ENCODE measurements around the gene LTBP1.
"Not testable (repeated sequence)": the region's sequence is repeated elsewhere in the genome, so short reads cannot be mapped to it uniquely, and the experiment has no call there.

The LTBP1 gene

GRCh38 chr2:33409417-33409955 lies 462.7 kb downstream of the LTBP1 start:
- DNase-seq (ENCODE audit: low read depth in 2 of 3, low spot score in 1 of 3), result no peak

DNA sequence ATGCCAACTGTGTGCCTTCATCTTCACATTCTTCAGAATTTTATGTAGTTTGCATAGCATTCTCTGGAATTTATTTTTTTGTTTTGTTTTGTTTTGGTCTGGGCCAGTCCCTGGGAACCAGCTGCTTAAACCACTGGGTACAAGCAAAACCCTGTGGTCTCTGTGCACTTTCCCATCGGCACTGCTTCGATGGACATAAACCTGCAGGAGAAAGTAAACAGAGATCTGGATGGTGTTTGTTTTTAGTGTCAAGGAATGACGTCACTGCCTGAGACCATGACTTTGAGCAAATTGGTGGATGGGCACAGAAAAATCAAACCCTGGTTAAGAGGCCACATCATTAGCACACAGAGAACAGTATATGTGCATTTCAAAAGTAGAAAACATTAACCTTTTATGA lies 465.0 kb downstream of the LTBP1 start:
- DNase-seq (ENCODE audit: low read depth in 2 of 3, low spot score in 1 of 3), result no peak

DNA sequence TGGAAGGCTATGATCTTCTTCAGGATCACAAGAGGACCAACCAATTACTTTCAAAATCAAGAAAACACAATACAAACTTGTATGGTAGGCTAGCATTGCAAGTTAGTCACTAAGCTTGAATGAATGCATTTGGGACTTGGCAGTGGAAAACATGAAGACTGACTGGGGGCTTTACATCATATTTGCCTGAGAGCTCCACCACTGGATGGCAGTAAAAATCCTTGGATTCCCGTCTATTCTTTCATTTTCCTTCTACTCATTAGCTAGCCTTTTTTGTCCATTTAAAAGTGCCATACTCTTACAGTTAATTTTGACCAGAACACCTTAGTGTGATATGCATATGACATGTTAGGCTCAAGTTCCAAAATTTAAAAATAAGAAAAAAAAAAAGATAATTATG lies 466.2 kb downstream of the LTBP1 start:
- DNase-seq (ENCODE audit: low read depth in 2 of 3, low spot score in 1 of 3), result no peak

GRCh38 chr2:33419581-33420200 lies 472.9 kb downstream of the LTBP1 start:
- DNase-seq (ENCODE audit: low read depth in 2 of 3, low spot score in 1 of 3), result no peak

DNA sequence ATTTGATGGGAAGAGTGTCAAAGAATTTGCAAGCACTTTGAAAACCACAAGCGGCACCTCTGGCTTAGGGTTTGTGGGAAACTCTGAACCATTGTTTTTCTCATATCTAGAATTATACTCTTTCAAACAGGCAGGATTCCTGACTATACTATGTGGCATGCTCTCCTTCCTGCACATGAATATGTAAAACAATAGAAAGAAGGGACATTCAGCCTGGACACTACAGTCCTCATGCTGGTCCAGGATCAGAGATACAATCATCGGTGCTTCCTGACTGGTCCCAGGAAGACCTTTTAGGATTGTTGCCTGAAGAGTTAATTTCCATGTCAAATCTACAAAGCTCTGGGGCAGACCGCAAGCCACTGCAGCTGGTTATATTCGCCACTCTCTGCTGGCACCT lies 474.0 kb downstream of the LTBP1 start:
- no peak for DNase-seq (ENCODE audit: low read depth in 2 of 3, low spot score in 1 of 3)

GRCh38 chr2:33421820-33422219 lies 475.1 kb downstream of the LTBP1 start:
- no peak for DNase-seq (ENCODE audit: low read depth in 2 of 3, low spot score in 1 of 3)

DNA sequence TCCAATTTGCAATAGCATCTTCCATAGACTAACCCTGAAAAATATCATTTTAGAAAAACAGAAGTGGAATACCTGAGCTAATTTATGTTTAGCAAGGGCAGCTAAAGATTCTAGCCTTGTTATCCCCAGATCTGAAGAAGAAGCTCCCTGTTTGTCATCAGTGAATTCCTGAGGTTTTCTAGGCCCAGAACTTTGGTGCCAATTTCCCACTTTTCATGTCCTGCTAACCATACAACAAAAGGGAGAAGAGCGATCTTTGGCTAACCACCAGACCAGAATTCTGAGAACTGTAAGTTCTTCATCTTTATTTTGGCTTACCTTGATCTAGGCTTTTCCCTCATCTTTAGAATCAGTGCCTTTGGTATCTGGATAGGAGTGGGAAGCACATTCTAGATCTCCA lies 478.4 kb downstream of the LTBP1 start:
- no peak for DNase-seq (ENCODE audit: low read depth in 2 of 3, low spot score in 1 of 3)

DNA sequence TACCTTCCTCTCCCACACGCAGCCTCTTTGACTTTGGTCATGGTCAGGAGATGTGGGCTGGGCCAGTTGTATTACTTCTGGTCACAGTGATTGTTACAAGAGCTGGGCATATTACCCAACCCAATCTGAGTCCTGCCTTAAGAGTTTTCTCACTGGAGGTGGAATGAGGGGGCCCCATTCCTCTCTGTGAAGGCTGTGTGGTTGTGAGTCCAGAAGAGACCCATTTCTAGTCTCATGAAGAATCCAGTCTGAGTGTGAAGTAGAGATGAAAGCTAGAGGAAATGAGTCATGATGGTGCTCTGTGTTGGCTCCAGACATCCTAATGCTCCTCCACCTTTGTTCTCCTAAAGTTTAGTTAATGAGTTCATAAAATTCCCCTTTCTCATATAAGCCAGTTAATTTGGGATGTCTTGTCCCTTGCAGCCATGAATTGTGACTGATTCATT lies 478.9 kb downstream of the LTBP1 start:
- no peak for DNase-seq (ENCODE audit: low read depth in 2 of 3, low spot score in 1 of 3)

DNA sequence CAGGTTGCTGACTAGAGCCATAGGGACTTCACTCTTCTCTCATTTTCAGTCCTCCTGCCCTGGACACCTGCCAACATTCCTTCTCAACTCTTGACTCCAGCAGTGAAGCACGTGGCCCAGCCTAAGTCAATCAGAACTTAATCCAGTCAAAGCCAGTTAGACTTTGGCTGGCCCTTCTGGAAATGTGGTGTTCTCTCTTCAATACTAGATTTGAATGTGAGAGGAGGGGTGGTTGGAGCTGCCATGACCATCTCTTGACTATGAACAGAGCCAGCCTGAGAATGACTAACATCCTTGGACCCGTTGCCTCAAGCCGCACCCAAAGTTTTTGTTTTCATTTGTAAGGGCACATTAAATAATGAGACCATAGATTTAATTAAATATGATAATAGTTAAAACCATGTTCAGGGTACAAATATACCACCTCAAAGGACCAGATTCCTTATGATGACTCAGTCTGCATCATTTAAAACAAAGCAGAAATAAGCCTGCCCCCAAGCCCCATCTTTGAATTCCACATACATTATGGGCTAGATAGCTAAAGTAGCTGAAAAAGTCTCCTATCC lies 480.0 kb downstream of the LTBP1 start:
- no peak for DNase-seq (ENCODE audit: low read depth in 2 of 3, low spot score in 1 of 3)

DNA sequence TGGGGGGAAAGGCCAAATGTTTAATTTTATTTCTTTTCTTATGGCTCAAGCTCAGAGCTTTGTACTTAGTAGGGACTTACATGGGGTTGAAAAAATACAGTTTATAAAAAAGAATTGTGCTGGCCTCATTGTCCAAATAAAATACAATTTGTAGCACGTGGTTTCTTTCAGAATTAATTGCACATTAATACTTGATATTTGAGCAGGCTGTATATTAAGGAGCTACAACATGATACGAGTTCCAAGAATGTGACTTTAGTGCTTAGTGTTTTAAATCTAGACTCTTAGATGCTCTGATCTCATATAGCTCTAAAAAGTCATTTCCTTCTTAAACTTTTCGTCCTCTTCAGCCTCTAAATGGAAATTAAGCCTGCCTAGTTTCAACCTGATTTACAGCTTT lies 483.3 kb downstream of the LTBP1 start:
- no peak for DNase-seq (ENCODE audit: low read depth in 2 of 3, low spot score in 1 of 3)

GRCh38 chr2:33430856-33431255 lies 484.1 kb downstream of the LTBP1 start:
- no peak for DNase-seq (ENCODE audit: low read depth in 2 of 3, low spot score in 1 of 3)

DNA sequence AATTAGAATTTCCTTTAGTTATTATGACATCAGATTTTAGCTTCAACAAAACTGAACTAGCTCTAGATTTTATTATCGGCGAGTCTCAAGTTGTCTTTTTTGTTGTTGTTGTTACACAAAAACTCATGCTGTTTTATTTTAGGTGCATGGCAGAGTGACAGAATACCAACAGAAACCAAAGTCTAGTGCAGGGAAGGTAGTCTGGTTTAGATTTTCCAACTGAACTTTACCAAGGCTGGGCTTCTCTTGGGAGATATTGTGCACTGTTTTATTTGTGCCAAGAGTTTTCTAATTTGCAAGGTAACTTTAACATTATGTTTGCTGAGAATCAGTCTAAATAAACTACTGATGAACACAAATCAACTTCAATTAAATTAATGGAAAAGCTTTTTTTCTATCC lies 486.1 kb downstream of the LTBP1 start:
- no peak for DNase-seq (ENCODE audit: low read depth in 2 of 3, low spot score in 1 of 3)

DNA sequence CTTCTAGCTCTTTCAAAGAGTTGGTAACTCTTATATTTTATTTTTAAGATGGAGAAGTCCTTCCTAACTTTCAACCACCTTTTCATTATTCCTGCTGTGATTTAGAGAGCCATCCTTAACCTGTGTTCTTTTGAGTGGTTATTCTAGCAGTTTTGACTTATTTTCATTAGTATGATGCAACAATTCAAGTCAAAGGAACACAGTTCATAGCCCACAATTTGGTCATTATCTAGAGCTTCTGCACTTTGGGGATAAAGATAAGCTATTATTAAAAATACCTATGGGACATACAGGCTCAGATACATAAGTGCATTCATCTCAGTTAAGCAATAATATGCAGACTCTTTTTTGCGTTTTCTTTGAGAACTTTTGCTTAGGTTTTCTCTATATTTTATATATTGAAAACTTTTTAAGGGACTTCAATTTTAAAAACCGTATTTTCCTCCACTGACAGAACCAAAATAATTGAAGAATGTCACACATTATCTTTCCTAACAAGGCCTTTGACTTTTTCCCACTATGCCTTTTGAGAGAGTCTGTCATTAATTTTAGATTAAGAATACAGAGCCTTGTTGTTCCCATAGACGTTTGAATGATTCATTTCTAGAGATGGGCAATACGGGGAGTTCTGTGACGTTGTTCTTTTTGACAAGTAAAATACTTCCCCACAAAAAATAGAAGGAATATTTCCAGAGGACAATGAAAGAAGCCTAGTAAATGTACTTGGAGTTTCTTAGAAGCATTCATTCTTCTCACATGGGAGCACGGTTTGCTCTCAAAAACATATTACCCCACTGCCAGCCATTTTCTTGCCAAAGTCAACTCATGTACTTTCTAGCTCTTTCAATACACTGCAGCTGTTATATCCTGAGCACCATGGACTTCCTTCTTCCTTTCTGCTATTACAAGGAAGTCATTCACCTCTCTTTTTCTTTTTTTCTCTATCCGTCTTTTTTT lies 486.8 kb downstream of the LTBP1 start:
- no peak for DNase-seq (ENCODE audit: low read depth in 2 of 3, low spot score in 1 of 3)

DNA sequence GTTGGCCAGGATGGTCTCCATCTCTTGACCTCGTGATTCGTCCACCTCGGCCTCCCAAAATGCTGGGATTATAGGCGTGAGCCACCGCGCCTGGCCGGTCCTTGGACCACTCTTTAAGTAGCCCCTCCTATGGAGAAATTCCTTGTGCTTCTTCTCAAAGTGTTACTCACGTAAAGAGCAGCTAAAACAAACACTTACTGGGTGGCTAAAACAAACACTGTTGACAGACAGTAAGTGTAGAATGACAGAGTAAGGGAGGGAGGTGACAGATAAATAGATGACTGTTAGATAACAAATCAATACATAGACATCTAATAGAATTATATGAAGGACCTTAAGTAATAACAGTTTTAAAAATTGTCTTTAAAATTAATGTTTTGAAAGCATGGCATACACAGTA lies 488.8 kb downstream of the LTBP1 start:
- no peak for DNase-seq (ENCODE audit: low read depth in 2 of 3, low spot score in 1 of 3)

GRCh38 chr2:33436083-33436482 lies 489.3 kb downstream of the LTBP1 start:
- no peak for DNase-seq (ENCODE audit: low read depth in 2 of 3, low spot score in 1 of 3)

DNA sequence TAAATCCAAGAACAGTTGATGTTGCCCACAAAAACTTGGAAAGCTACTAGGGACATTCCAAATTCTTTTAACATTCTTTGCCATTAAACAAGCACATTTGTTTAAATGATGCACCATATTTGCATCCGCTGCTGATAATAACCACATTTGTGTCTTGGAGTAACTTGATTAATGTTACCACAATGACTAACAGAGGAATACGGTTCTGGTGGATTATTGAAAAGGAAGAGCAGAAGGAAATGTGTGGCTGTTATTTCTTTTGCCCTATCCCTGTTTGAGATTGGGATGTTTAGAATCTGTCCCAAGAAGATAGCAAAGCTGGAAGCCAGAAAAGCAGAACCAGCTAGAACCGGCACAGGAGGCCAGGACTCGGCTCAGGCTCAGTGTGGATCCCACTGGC lies 490.5 kb downstream of the LTBP1 start:
- no peak for DNase-seq (ENCODE audit: low read depth in 2 of 3, low spot score in 1 of 3)

DNA sequence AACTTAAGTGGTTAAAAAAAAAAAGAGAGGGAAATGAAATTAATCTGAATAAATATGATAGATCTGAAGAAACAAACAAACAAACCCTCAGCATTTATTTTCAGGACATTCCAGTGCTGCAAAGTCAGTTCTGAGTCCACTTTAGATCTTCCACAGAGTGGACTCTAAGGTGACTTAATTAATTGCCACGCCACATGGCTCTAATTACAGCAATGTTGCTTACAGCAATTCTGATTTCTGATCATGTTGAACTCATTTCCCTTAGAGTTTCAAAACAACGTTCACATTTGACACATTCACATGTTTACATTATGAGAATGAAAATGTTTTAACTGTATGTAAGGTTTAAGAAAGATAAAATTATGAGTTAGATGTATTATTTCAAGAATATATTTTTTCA lies 491.1 kb downstream of the LTBP1 start:
- no peak for DNase-seq (ENCODE audit: low read depth in 2 of 3, low spot score in 1 of 3)

- peak in 1 of 3 donors; percentile 36 for DNase-seq (ENCODE audit: low read depth in 2 of 3, low spot score in 1 of 3)
These were observed 494.6 kb downstream of the LTBP1 start for GRCh38 chr2:33441235-33441810.

DNA sequence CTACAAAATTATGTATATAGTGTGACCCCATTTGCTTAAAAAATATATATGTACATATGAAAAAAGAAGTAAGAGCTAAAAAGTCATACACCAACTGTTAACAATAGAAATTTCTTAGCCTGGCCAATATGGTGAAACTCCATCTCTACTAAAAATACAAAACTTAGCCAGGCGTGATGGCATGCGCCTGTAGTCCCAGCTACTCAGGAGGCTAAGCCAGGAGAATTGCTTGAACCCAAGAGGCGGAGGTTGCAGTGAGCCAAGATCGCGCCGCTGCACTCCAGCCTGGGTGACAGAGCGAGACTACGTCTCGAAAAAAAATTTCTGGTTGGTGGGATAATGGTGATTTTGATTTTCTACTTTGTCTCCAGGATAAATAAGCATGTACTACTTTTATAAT lies 495.3 kb downstream of the LTBP1 start:
- DNase-seq (ENCODE audit: low read depth in 2 of 3, low spot score in 1 of 3), result not testable (repeated sequence)

DNA sequence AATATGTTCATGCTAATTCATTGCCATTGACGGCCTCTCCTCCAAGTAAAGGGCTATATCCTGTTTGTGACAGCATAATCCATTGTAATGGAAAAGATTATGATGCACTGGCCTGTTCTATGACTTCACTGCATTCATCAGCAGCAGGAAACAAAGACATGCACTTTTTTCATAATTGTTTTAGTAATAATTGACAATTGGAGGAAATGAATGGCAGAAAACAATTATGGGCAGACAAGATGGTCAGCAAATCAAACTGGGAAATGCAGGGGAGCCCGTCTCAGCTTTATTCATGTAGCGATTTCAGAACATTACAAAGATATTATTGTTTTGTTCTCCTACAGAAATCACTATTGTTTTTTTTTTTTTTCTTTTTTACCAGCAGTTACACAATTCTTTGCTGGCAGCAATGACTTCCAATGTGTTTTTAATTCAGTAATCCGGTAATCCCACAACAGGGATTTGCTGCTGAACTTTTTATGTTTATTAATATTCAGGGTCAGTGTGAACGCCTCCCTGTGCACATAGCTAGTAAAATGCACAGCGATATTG lies 495.9 kb downstream of the LTBP1 start:
- DNase-seq (ENCODE audit: low read depth in 2 of 3, low spot score in 1 of 3), result no peak

DNA sequence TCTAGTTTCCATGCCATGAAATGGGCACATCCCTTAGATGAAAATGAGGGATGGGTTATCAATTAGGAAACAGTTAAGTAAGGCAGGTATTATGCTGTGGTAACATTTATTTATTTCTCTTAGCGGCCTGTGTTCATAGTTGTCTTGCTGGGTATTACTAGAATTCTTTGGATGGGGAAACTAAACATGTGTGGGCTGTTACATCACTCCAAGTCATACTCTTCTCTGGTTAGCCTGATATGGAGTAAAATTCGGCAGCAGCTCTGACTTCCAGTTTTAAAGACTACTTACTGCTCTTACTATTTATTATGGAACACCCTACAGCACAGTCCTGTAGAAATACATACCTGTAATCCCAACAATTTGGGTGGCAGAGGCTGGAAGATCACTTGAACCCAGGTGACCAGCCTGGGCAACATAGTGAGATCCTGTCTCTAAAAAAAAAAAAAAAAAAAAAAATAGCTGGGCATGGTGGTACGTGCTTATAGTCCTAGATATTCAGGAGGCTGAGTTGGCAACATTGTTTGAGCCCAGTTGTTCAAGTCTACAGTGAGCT lies 496.6 kb downstream of the LTBP1 start:
- no peak for DNase-seq (ENCODE audit: low read depth in 2 of 3, low spot score in 1 of 3)
